K562 (cell line): ENCODE results near the gene ZNF165. TPM values are rescaled to one million over a fixed set of nuclear protein-coding genes. Genes with fewer than 3 reads are reported as not detected.

Experiments
- ATF2 ChIP-seq: sonication (generic); formaldehyde crosslinking; IDR thresholded peaks from 2 replicates; pipeline ENCODE4 v1.8.1; 2022; ENCODE audit warnings: missing genetic modification reagents
- CBFB ChIP-seq: sonication (generic); formaldehyde crosslinking; IDR thresholded peaks from 2 replicates; pipeline ENCODE4 v1.4.0; 2020; ENCODE audit warnings: mild to moderate bottlenecking, missing genetic modification reagents
- CBX5 ChIP-seq: IDR thresholded peaks from 2 replicates; pipeline ENCODE4 v1.6.1; 2014; ENCODE audit warnings: low read depth, borderline replicate concordance
- FOXA3 ChIP-seq, 2 experiments: fragments of 450-650 bp in 1 of 2; sonication (generic) in 1 of 2; formaldehyde crosslinking; IDR thresholded peaks in 1 of 2; conservative IDR thresholded peaks in 1 of 2; 2 replicates each; pipeline versions ENCODE4 v1.4.0 to v1.8.0; 2020 to 2022; ENCODE audit warnings: mild to moderate bottlenecking in 2 of 2, missing genetic modification reagents in 1 of 2
- JUN ChIP-seq, 2 experiments: sonication (generic) in 1 of 2; formaldehyde crosslinking in 1 of 2; IDR thresholded peaks; 2 replicates each; pipeline versions ENCODE4 v1.6.1 to v1.8.0; 2012 to 2022; ENCODE audit warnings: borderline replicate concordance in 2 of 2, mild to moderate bottlenecking in 2 of 2, improper control_type of control experiment in 1 of 2, low read depth in 1 of 2, low read length in 1 of 2, missing genetic modification reagents in 1 of 2
- LEF1 ChIP-seq: fragments of 450-650 bp; IDR thresholded peaks from 2 replicates; pipeline ENCODE4 v1.6.1; 2016; ENCODE audit warnings: mild to moderate bottlenecking
- MAFF ChIP-seq: IDR thresholded peaks from 2 replicates; pipeline ENCODE4 v1.6.1; 2012; ENCODE audit warnings: low read length, improper control_type of control experiment
- MAZ ChIP-seq, 2 experiments: fragments of 450-650 bp in 1 of 2; sonication (generic) in 1 of 2; formaldehyde crosslinking; IDR thresholded peaks in 1 of 2; conservative IDR thresholded peaks in 1 of 2; 2 replicates each; pipeline versions ENCODE4 v1.4.0 to v1.5.0; 2020; ENCODE audit warnings: mild to moderate bottlenecking in 1 of 2, missing genetic modification reagents in 1 of 2
- MTA2 ChIP-seq: fragments of 450-650 bp; IDR thresholded peaks from 2 replicates; pipeline ENCODE4 v1.6.1; 2016; ENCODE audit warnings: low read depth
- MTA3 ChIP-seq: fragments of 450-650 bp; formaldehyde crosslinking; IDR thresholded peaks from 2 replicates; pipeline ENCODE4 v1.6.1; 2017; ENCODE audit warnings: mild to moderate bottlenecking, borderline replicate concordance
- NCOA1 ChIP-seq: fragments of 450-650 bp; IDR thresholded peaks from 2 replicates; pipeline ENCODE4 v1.6.1; 2016; ENCODE audit warnings: low read depth
- NCOA4 ChIP-seq: fragments of 450-650 bp; IDR thresholded peaks from 2 replicates; pipeline ENCODE4 v1.6.1; 2018; ENCODE audit warnings: mild to moderate bottlenecking; ENCODE audit not compliant: partially characterized antibody
- NEUROD1 ChIP-seq: fragments of 150-350 bp; IDR thresholded peaks from 2 replicates; pipeline ENCODE4 v1.6.1; 2014; ENCODE audit warnings: borderline replicate concordance, low read length, low read depth; ENCODE audit not compliant: partially characterized antibody
- NFIX ChIP-seq: fragments of 250-450 bp; sonication (Bioruptor Pico); IDR thresholded peaks from 2 replicates; pipeline ENCODE4 v1.4.0; 2020; ENCODE audit warnings: low read depth, mild to moderate bottlenecking, moderate library complexity
- PHB2 ChIP-seq: fragments of 450-650 bp; IDR thresholded peaks from 2 replicates; pipeline ENCODE4 v1.6.1; 2017; ENCODE audit warnings: low read depth
- RBM17 ChIP-seq: fragments of 200-400 bp; formaldehyde crosslinking; IDR thresholded peaks from 2 replicates; pipeline ENCODE4 v1.6.1; 2017; ENCODE audit warnings: low read depth, mild to moderate bottlenecking, low read length, borderline replicate concordance
- TAF9B ChIP-seq: fragments of 450-650 bp; IDR thresholded peaks from 2 replicates; pipeline ENCODE4 v1.6.1; 2018; ENCODE audit warnings: mild to moderate bottlenecking; ENCODE audit not compliant: partially characterized antibody
- THRAP3 ChIP-seq: fragments of 450-650 bp; IDR thresholded peaks from 2 replicates; pipeline ENCODE4 v1.6.1; 2016; ENCODE audit warnings: mild to moderate bottlenecking, inconsistent platforms, borderline replicate concordance
- ZBTB17 ChIP-seq: fragments of 450-650 bp; formaldehyde crosslinking; IDR thresholded peaks from 2 replicates; pipeline ENCODE4 v1.4.0; 2020; ENCODE audit warnings: mild to moderate bottlenecking
- ZNF121 ChIP-seq: sonication (generic); formaldehyde crosslinking; conservative IDR thresholded peaks from 2 replicates; pipeline ENCODE4 v1.8.0; 2022; ENCODE audit warnings: missing genetic modification reagents
- ZNF24 ChIP-seq: fragments of 450-650 bp; IDR thresholded peaks from 2 replicates; pipeline ENCODE4 v1.6.1; 2016
- ZNF41 ChIP-seq: fragments of 250-450 bp; sonication (Bioruptor Pico); conservative IDR thresholded peaks from 2 replicates; pipeline ENCODE4 v1.4.0; 2020; ENCODE audit warnings: mild to moderate bottlenecking
- ZNF561 ChIP-seq: fragments of 450-650 bp; formaldehyde crosslinking; conservative IDR thresholded peaks from 2 replicates; pipeline ENCODE4 v1.4.0; 2020; ENCODE audit warnings: mild to moderate bottlenecking, moderate library complexity
- ZNF699 ChIP-seq: fragments of 250-450 bp; sonication (Bioruptor Pico); IDR thresholded peaks from 2 replicates; pipeline ENCODE4 v1.8.0; 2021; ENCODE audit warnings: mild to moderate bottlenecking, moderate library complexity; ENCODE audit not compliant: insufficient replicate concordance
- polyA plus RNA-seq, 8 experiments: library from polyadenylated mRNA; depleted of rRNA in 4 of 8; stranded (reverse) in 5 of 8; unstranded in 3 of 8; fragments of >200 nt; fragmentation: Nextera tagmentation in 2 of 8; fragmentation: Illumina TruSeq in 1 of 8; extraction: Ambion mirVana in 2 of 8; extraction: Trizol in 1 of 8; gene quantifications; 2 replicates each; pipeline versions ENCODE4 v1.2.1 to v1.2.3, GENCODE V29; 2011 to 2014; ENCODE audit warnings: inconsistent platforms in 1 of 8, missing spikeins in 1 of 8
- total RNA-seq, 7 experiments: library from RNA; depleted of rRNA in 6 of 7; stranded (reverse); fragments of >200 nt in 6 of 7; fragmentation: Illumina TruSeq in 2 of 7; extraction: Trizol in 2 of 7; gene quantifications; 2 replicates each; pipeline versions ENCODE4 v1.2.1 to v1.2.3, GENCODE V29; 2011 to 2021; ENCODE audit warnings: low replicate concordance in 1 of 7
- TF ChIP-seq, protein P1 (sequence below): sonication (generic); formaldehyde crosslinking; IDR thresholded peaks from 2 replicates; pipeline ENCODE4 v1.9.0; 2022; ENCODE audit warnings: mild to moderate bottlenecking, missing genetic modification reagents
- TF ChIP-seq, protein P2 (sequence below): conservative IDR thresholded peaks from 2 replicates; pipeline ENCODE4 v1.6.1; 2011; ENCODE audit warnings: low read depth, mild to moderate bottlenecking, low read length; ENCODE audit not compliant: control insufficient read depth

Gene ZNF165
- total and polyA plus RNA-seq, 9 of the 15 experiments (the other 6 are each of a cell fraction or from before 2014, with no cell fraction given), result 0.82 to 3.6 (median 1.2) TPM

DNA sequence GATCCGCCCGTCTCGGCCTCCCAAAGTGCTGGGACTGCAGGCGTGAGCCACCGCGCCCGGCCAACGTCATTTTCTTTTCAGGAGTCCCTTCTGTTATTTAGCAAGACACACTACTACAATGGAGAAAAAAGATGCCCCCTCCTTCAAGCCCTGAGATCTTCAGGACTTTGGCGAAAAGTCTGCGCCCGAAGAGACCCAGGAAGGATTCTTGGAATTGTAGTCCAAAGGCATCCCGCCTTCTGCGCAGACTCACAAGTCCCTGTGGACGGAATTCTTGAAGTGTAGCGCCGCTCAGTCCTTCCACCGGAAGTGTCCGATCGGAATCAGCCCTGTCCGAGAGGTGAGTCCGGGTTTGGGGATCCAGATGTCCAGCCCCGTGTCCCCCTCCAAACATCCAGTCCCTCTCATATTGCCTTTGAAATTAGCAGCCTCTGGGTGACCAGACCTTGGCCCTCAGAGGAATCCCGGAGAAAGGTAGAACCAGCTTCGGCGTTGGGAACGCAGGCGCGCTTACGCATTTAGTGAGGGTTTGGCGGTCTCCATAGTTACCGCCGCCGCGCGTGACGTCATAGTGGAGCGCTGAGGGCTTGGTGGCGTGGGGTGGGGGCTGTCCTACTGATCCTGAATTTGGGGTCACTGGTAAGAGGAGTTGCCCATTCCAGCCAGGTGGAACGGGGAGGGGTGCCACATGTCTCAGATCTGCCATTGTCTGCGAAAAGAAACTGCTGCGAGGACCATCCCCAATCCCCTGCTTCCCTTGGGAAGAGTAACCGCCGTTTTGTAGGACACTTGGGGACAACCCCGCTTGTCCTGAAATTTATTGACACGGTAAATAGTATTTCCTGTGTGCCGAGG is 490 bp downstream of the ZNF165 start (continued):
- peak; percentile 78; the same call in 1 of the 2 replicates for TF ChIP-seq MTA3
- no peak for TF ChIP-seq ZNF561 (CRISPR knock-in tag)
- peak; percentile 100 for TF ChIP-seq NCOA1
- 0 out of 4 replicates have a peak, but pooled peaks of 1 of the 2 experiments have one; percentile 35 for TF ChIP-seq FOXA3 (CRISPR knock-in tag; conservative IDR thresholded peaks at IDR 0.05 in 1 of 2, IDR thresholded peaks at IDR 0.05 in 1 of 2)
- no peak for TF ChIP-seq NFIX
- peak; percentile 55; the same call in 1 of the 2 replicates for TF ChIP-seq JUN (IDR thresholded peaks at IDR 0.05; ENCODE audit: borderline replicate concordance, low read depth, low read length)
- TF ChIP-seq JUN (CRISPR knock-in tag; IDR thresholded peaks at IDR 0.05; ENCODE audit: borderline replicate concordance), result no peak
- TF ChIP-seq MAZ (CRISPR knock-in tag; conservative IDR thresholded peaks at IDR 0.05 in 1 of 2, IDR thresholded peaks at IDR 0.05 in 1 of 2), result peak; percentile 84 to 93
- no peak for TF ChIP-seq ZNF24
- no peak for TF ChIP-seq MAFF
- no peak for TF ChIP-seq MTA2
- no peak for TF ChIP-seq ZNF121 (CRISPR knock-in tag)
- TF ChIP-seq LEF1, result peak; percentile 68; the same call in 1 of the 2 replicates
- no peak for TF ChIP-seq RBM17
- peak; percentile 56; the same call in 1 of the 2 replicates for TF ChIP-seq ZBTB17 (CRISPR knock-in tag)
- TF ChIP-seq ATF2 (CRISPR knock-in tag), result no peak
- peak; percentile 65; the same call in 1 of the 2 replicates for TF ChIP-seq CBX5
- TF ChIP-seq TAF9B, result peak; percentile 78
- TF ChIP-seq NEUROD1, result peak; percentile 95
- TF ChIP-seq CBFB (CRISPR knock-in tag), result no peak; the same call in 1 of the 2 replicates
- no peak for TF ChIP-seq PHB2
- TF ChIP-seq ZNF41 (CRISPR knock-in tag), result no peak
- peak; percentile 44; the same call in 1 of the 2 replicates for TF ChIP-seq THRAP3
- TF ChIP-seq, protein P1, sequence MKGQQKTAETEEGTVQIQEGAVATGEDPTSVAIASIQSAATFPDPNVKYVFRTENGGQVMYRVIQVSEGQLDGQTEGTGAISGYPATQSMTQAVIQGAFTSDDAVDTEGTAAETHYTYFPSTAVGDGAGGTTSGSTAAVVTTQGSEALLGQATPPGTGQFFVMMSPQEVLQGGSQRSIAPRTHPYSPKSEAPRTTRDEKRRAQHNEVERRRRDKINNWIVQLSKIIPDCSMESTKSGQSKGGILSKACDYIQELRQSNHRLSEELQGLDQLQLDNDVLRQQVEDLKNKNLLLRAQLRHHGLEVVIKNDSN (CRISPR knock-in tag), result no peak
- TF ChIP-seq, protein P2, sequence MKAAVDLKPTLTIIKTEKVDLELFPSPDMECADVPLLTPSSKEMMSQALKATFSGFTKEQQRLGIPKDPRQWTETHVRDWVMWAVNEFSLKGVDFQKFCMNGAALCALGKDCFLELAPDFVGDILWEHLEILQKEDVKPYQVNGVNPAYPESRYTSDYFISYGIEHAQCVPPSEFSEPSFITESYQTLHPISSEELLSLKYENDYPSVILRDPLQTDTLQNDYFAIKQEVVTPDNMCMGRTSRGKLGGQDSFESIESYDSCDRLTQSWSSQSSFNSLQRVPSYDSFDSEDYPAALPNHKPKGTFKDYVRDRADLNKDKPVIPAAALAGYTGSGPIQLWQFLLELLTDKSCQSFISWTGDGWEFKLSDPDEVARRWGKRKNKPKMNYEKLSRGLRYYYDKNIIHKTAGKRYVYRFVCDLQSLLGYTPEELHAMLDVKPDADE, result peak; percentile 94
- TF ChIP-seq NCOA4, result no peak
- TF ChIP-seq ZNF699 (CRISPR knock-in tag), result no peak
